Measurements from ENCODE around the gene C5. TPM values are rescaled to one million over a fixed set of nuclear protein-coding genes. Genes with fewer than 3 reads are reported as not detected.
A peak's percentile ranks its signal among the peaks of the same experiment; 100 is the strongest.

Gene C5
- total and polyA plus RNA-seq, 8 donors = 12.3 to 91.6 (median 77.8) TPM

DNA sequence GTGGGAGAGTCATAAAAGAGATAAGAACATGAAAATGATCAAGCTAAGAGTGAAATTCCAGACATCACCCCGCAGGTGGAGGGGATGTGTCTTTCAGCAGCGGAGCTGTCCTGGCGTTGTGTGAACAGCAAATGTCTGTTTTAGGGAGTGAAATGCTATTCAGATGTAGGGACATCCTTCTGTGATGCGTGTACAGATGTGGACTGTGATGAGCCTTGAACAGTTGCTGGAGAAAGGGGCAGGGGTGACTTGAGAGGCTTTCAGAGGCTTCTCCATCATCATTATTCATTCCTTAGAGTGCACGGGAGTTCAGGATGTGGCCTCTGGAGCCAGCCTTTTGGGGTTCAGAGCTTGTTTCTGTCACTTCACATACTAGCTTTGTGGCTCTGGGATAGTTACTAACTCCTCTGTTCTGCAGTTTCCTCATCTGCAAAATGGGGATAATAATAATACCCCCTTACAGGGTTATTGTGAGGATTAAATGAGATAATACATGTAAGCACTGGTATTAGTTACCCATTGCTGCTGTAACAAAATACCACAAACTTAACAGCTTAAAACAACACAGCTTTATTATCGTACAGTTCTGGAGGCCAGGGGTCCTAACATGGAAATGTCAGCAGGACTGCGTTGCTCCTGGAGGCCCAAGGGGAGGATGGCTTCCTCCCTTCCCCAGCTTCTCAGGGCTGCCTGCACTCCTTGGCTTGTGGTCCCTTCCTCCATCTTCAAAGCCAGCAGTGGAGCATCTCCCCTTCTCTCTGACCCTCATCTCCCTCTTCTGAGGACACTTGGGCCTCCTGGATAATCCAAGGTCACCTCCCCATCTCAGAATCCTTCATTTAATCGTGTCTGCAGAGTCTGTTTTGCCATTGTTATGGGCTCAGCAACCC is 132.8 kb downstream of the C5 start:
- H3K4me1 ChIP-seq = peaks cover 0 to 48% of the 10 kb centered on the region in 2 donors

DNA sequence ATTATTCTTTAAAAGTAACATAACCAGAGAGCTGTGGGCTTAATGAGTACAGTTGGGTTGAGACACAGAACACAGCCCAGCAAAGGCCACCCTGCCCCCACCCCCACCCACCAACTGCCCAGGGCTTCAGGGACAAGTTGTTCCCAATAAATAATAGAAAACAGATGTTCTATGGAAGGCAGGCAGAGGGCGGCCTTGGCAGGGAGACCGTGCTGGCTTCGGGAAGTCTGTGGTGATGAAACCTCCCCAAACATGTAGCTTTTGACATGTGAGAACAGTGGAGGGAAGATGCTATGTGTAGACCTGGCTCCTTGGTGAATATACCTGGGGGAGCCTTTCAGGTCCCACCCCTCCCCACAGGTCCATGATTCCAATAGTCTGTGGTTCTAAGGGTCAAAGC is 133.5 kb downstream of the C5 start:
- Histone ChIP-seq H3K4me1 (peaks cover 0 to 41% of the 10 kb centered on the region in 2 donors), H3K36me3 (peaks cover 0 to 58% of the 10 kb centered on the region in 2 donors), H3K9me3 (peaks cover 0 to 3% of the 10 kb centered on the region in 2 donors), H3K4me3 (no peak overlapping the region), H3K27ac (no peak overlapping the region), H3K27me3 (no peaks in the 10 kb centered on the region)
- ATAC-seq (peak; percentile 38), DNase-seq (peak in 2 of 4 donors; percentile 54 to 83)
- TF ChIP-seq, protein P1, sequence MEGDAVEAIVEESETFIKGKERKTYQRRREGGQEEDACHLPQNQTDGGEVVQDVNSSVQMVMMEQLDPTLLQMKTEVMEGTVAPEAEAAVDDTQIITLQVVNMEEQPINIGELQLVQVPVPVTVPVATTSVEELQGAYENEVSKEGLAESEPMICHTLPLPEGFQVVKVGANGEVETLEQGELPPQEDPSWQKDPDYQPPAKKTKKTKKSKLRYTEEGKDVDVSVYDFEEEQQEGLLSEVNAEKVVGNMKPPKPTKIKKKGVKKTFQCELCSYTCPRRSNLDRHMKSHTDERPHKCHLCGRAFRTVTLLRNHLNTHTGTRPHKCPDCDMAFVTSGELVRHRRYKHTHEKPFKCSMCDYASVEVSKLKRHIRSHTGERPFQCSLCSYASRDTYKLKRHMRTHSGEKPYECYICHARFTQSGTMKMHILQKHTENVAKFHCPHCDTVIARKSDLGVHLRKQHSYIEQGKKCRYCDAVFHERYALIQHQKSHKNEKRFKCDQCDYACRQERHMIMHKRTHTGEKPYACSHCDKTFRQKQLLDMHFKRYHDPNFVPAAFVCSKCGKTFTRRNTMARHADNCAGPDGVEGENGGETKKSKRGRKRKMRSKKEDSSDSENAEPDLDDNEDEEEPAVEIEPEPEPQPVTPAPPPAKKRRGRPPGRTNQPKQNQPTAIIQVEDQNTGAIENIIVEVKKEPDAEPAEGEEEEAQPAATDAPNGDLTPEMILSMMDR (IDR thresholded peaks at IDR 0.05) = no peak
- intact Hi-C loops (cut with DNase I) = no loop called here

More for the DNA sequence above, 132.8 kb downstream of the C5 start:
- TF ChIP-seq, protein P1 (IDR thresholded peaks at IDR 0.05) = no peak
- intact Hi-C loops (cut with DNase I) = no loop called here
- peaks cover 0 to 58% of the 10 kb centered on the region in 2 donors for H3K36me3 ChIP-seq
- no peaks in the 10 kb centered on the region for H3K27me3 ChIP-seq
- no peak overlapping the region for H3K27ac ChIP-seq
- DNase-seq (no peak), ATAC-seq (no peak)
- H3K9me3 ChIP-seq = peaks cover 0 to 3% of the 10 kb centered on the region in 2 donors
- no peak overlapping the region for H3K4me3 ChIP-seq

DNA sequence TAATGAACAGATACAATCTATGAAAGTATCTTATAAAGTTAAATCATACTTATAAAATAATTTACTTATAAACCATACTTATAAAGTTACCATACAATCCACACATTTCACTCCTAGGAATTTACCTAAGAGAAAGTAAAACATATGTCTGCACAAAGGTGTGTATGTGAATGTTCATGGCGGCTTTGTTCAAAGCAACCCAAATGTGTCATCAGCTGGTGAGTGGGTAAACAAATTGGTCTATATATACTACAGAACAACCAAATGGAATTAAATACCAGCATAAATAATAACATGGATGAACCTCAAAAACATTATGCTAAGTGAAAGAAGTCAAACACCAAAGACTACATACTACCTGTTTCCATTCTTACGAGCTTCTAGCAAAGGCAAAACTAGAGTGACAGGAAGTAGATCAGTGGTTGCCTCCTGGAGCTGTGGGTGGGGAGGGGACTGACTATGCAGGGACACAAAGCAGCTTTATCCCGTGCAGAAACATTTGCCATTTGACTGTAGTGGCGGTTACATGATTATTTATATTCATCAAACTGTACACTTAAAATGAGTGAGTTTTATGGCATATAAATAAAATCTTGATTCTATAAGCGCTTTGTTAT is 134.1 kb downstream of the C5 start:
- Histone ChIP-seq H3K9me3 (peaks cover 0 to 3% of the 10 kb centered on the region in 2 donors), H3K27me3 (no peaks in the 10 kb centered on the region), H3K4me1 (peaks cover 0 to 35% of the 10 kb centered on the region in 2 donors), H3K36me3 (peaks cover 0 to 65% of the 10 kb centered on the region in 2 donors), H3K27ac (no peak overlapping the region), H3K4me3 (no peak overlapping the region)
- DNase-seq (no peak), ATAC-seq (no peak)
- TF ChIP-seq, protein P1 (IDR thresholded peaks at IDR 0.05) = no peak
- intact Hi-C loops (cut with DNase I) = no loop called here

DNA sequence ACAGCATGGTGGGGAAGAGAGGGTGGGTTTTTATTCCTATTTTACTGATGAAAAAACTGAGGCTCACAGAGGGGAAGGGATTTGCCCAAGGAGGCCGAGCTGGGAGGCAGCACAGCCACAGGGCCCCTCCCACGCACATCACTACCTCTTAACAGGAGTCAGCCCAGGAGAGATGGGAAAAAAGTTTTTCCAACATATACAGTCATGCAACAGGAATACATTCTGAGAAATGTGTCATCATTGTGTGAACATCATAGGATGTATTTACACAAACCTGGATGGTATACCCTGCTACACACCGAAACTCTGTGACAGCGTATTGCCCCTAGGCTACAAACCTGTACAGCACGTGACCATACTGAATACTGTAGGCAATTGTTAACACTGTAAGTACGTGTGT is 135.1 kb downstream of the C5 start:
- H3K36me3 ChIP-seq = peaks cover 0 to 75% of the 10 kb centered on the region in 2 donors
- H3K27me3 ChIP-seq = no peaks in the 10 kb centered on the region
- DNase-seq = no peak
- intact Hi-C loops (cut with DNase I) = no loop called here
- no peak for ATAC-seq
- peaks cover 0 to 3% of the 10 kb centered on the region in 2 donors for H3K9me3 ChIP-seq
- TF ChIP-seq, protein P1 (IDR thresholded peaks at IDR 0.05) = no peak
- peaks cover 0 to 30% of the 10 kb centered on the region in 2 donors for H3K4me1 ChIP-seq
- H3K27ac ChIP-seq = no peak overlapping the region
- no peak overlapping the region for H3K4me3 ChIP-seq

DNA sequence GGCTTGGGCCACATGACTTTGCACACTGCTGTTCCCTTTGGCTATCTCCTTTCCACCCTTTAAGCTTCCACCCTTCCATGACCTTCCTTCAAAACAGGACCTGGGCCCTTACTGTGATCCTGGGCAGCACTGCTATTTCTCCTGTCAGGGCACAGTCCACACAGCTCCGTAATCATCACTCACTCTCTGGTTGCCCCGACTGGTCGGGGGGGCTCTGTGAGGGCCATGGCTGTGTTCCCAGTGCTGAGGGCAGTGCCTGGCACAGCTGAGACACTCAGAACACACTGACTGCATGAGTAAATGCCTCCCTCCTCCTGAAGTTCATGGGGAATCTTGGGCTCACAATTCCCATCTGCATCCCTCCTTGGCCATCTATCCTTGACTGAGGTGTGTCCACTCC is 135.7 kb downstream of the C5 start:
- intact Hi-C loops (cut with DNase I) = no loop called here
- H3K27ac ChIP-seq = no peak overlapping the region
- DNase-seq = no peak
- peaks cover 0 to 80% of the 10 kb centered on the region in 2 donors for H3K36me3 ChIP-seq
- peaks cover 0 to 3% of the 10 kb centered on the region in 2 donors for H3K9me3 ChIP-seq
- ATAC-seq = no peak
- no peak overlapping the region for H3K4me3 ChIP-seq
- H3K4me1 ChIP-seq = peaks cover 0 to 28% of the 10 kb centered on the region in 2 donors
- no peaks in the 10 kb centered on the region for H3K27me3 ChIP-seq
- TF ChIP-seq, protein P1 (IDR thresholded peaks at IDR 0.05) = no peak
